ENCODE results near the gene FGF1. TPM values are rescaled to one million over a fixed set of nuclear protein-coding genes. Genes with fewer than 3 reads are reported as not detected.
A peak's percentile ranks its signal among the peaks of the same experiment; 100 is the strongest.
"Not testable (repeated sequence)": the region's sequence is repeated elsewhere in the genome, so short reads cannot be mapped to it uniquely, and the experiment has no call there.

FGF1 gene
- total RNA-seq, 2 experiments from 2014 or later, result not detected

DNA sequence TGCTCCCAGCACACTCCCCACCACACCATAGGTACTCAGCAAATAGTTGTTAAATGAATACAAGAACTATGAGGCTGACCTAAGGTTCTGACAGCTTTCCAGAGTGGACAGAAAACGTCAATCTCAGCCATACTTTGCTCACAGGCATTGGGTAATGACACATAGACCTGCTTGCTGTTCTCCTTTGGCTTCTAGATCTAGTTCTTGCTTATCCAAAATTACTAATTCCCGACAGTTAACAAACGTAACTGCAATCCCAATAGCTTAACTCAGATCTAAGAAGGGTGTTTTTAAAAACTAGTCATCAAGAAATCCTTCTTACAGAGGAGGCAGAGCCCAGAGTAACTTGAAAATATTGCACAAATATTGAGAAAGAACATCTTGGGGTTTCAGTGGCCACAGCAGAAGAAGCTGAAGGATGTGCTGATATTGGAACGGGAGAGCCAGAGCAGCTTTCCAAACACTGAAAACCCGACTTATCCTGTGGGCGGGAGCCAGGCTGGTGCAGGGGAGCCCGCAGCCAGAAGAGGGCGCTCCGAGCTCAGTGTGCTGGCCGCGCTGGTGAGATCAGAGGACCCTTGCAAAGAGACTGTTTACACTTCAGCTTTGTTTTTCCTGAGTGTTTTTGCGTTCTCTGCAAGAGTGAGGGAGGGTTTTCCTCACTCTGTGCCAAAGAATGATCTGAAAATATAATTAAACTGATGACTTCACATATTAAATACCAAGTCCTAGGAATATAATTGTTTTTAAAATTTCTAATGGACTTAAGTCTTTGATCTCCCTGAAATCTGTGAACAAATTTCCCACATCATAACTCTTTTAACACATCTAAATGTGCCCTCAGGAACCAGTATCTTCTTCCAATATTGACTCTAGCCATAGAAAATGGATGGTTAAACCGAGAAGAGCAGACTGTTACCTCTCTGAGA lies 30.3 kb downstream of the FGF1 start:
- Mint-ChIP-seq H3K9me3 (no peaks in the 10 kb centered on the region), H3K4me1 (no peaks in the 10 kb centered on the region), H3K27ac (no peak overlapping the region), H3K27me3 (peaks cover 19% of the 10 kb centered on the region), H3K4me3 (no peak overlapping the region), H3K36me3 (no peaks in the 10 kb centered on the region)
- peak; percentile 79 for DNase-seq
- ATAC-seq (ENCODE audit: low read depth), result peak; percentile 87
- POLR2A ChIA-PET, result no interaction called here

DNA sequence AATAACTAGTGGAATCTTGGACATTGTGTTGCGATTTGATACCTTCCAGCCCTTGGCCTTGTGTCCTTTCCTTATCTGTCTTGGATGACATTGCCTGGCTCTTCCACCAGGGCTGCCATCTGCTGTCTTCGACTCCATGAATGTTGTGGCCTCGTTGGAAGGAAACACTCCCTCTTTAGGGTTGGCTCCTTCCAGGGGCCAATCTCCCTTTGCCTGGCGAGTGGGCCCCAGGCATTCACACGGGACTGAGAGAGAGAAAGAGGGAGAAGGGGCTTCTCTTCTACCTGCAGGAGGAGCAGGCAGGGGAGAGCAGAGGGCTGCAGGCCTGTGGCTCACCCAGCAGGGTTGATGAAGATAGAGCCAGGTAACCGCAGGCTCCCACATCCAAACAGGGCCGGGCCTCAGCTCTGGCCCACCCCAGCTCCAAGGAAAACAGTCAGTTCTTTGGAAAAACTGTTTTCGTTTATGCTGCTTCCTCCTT lies 31.3 kb downstream of the FGF1 start:
- DNase-seq (no peak), ATAC-seq (ENCODE audit: low read depth) (no peak)
- no peaks in the 10 kb centered on the region for H3K36me3 Mint-ChIP-seq
- peaks cover 15% of the 10 kb centered on the region for H3K27me3 Mint-ChIP-seq
- H3K27ac Mint-ChIP-seq, result no peak overlapping the region
- POLR2A ChIA-PET, result no interaction called here
- H3K4me1 Mint-ChIP-seq, result no peaks in the 10 kb centered on the region
- no peak overlapping the region for H3K4me3 Mint-ChIP-seq
- no peaks in the 10 kb centered on the region for H3K9me3 Mint-ChIP-seq

DNA sequence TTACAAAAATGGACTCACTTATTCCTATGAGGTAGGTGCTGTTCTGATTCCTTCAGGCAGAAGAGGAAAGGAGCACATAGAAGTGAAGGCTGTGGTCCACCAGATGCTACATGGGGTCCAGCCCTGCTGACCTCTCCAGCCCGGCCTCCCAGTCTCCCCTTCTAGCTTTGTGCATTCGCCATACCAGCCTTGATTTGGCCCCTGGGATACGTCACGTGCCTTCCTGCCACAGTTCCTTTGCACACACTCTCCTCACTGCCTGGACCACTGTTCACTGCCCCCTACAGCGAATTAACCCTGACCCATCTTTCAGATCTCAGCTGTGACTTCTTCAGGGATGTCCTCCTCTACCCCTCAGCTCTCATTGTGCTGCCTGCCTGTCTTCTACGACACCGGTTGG lies 32.6 kb downstream of the FGF1 start:
- Mint-ChIP-seq H3K36me3 (no peaks in the 10 kb centered on the region), H3K4me3 (no peak overlapping the region), H3K4me1 (no peaks in the 10 kb centered on the region), H3K27me3 (peaks cover 15% of the 10 kb centered on the region), H3K27ac (no peak overlapping the region), H3K9me3 (no peaks in the 10 kb centered on the region)
- DNase-seq (no peak), ATAC-seq (ENCODE audit: low read depth) (no peak)
- POLR2A ChIA-PET, result no interaction called here

DNA sequence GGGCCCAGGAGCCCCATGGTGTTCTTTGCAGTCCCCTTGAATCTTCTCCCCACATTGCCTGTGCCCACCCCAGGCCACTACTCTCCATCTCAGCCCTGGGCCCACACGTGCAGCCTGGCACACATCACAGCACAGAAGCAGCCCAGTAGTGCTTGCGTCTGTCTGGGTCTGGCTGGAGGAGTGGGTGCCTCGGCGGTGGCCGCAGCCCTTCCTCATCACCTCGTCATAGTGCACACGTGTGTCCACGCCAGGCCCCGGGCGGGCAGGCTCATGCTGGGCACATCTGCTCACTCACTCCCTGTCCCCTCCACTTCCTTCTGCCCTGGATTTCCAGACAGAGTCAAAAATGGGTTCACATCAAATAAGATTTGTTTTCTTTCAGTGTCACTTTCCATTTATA lies 33.3 kb downstream of the FGF1 start:
- no peaks in the 10 kb centered on the region for H3K4me1 Mint-ChIP-seq
- peaks cover 15% of the 10 kb centered on the region for H3K27me3 Mint-ChIP-seq
- no peaks in the 10 kb centered on the region for H3K9me3 Mint-ChIP-seq
- POLR2A ChIA-PET, result no interaction called here
- ATAC-seq (ENCODE audit: low read depth), result no peak
- DNase-seq, result no peak
- no peak overlapping the region for H3K4me3 Mint-ChIP-seq
- H3K27ac Mint-ChIP-seq, result no peak overlapping the region
- H3K36me3 Mint-ChIP-seq, result no peaks in the 10 kb centered on the region

DNA sequence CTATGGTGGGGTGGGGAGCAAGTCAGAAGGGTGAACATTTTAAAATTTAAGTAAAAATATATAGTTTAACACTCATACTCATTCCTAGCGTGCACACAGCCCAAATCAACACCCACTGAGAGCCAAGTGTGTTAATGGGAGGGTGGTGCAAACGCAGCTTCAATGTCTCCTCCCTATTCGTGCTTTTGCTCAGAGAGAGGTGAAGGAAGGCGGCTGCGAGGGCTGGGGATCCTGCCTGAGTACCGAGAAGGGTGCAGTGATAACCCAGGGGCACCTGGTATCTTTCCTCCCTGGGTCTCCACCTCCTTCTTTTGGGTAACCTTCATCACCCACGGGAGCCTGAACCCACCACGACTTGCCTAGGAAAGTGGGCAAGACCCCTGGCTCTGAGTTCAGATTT lies 35.0 kb downstream of the FGF1 start:
- ATAC-seq (ENCODE audit: low read depth), result no peak
- Mint-ChIP-seq H3K36me3 (no peaks in the 10 kb centered on the region), H3K27ac (no peak overlapping the region), H3K27me3 (peaks cover 10% of the 10 kb centered on the region), H3K4me1 (no peaks in the 10 kb centered on the region), H3K9me3 (no peaks in the 10 kb centered on the region), H3K4me3 (no peak overlapping the region)
- no peak for DNase-seq
- POLR2A ChIA-PET, result no interaction called here

DNA sequence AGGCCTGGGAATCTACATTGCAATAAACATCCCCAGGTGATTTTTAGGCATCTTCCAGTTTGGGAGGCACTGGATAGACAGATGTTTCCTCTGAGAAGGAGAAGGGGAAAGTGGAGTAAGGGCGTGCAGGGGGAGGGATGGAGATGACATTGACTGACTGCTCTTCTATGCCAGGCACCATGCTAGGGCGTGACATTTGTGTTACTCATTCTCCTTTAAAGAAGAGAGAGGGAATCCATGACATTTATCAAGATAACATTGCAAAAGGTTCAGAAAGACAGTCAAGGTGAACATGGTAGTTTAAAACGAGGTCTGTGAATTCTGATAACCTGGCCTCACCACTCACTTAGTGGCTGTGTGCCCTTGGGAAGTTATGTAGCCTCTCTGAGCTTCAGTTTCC lies 35.8 kb downstream of the FGF1 start:
- no peak for DNase-seq
- Mint-ChIP-seq H3K4me1 (no peaks in the 10 kb centered on the region), H3K27me3 (peaks cover 4% of the 10 kb centered on the region), H3K4me3 (no peak overlapping the region), H3K36me3 (no peaks in the 10 kb centered on the region), H3K9me3 (no peaks in the 10 kb centered on the region), H3K27ac (no peak overlapping the region)
- ATAC-seq (ENCODE audit: low read depth), result no peak
- POLR2A ChIA-PET, result no interaction called here

DNA sequence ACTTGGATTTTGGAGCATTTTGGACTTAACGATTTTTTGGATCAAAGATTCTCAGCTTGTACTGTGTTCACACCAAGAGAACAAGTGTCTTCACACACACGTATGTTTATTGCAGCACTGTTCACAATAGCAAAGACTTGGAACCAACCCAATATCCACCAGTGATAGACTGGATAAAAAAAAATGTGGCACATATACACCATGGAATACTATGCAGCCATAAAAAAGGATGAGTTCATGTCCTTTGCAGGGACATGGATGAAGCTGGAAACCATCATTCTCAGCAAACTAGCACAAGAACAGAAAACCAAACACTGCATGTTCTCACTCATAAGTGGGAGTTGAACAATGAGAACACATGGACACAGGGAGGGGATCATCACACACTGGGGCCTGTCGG lies 37.8 kb downstream of the FGF1 start:
- H3K4me3 Mint-ChIP-seq; POLR2A ChIA-PET; H3K36me3 Mint-ChIP-seq; ATAC-seq (ENCODE audit: low read depth); DNase-seq; H3K27ac Mint-ChIP-seq; H3K4me1 Mint-ChIP-seq; H3K27me3 Mint-ChIP-seq; H3K9me3 Mint-ChIP-seq: not testable (repeated sequence)

DNA sequence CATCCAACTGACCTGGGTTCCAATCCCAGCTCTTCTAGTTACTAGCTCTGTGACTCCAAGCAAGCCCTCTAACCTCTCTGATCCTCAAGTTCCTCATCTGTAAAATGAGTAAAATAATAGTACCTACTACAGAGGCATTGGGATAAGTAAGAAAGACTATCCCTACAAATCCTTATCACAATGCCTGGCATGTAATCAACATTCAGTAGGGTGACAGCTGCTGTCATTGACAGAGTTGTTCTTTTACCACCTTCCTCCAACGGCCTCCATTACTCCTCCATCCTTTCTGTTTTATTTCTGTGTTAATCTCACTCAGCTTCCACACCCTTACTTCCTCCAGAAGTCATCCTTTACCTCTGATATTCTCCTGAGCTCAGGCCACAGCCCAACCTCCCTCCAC lies 40.4 kb downstream of the FGF1 start:
- POLR2A ChIA-PET, result interaction anchor here (0.5 kb wide), 1 partner anchor 14 kb away, joined by 4 read pairs; no protein-coding TSS in a partner anchor
- ATAC-seq (ENCODE audit: low read depth) (no peak), DNase-seq (no peak)
- Mint-ChIP-seq H3K27ac (no peak overlapping the region), H3K9me3 (no peaks in the 10 kb centered on the region), H3K4me1 (peaks cover 7% of the 10 kb centered on the region), H3K27me3 (peaks cover 16% of the 10 kb centered on the region), H3K4me3 (no peak overlapping the region), H3K36me3 (no peaks in the 10 kb centered on the region)

DNA sequence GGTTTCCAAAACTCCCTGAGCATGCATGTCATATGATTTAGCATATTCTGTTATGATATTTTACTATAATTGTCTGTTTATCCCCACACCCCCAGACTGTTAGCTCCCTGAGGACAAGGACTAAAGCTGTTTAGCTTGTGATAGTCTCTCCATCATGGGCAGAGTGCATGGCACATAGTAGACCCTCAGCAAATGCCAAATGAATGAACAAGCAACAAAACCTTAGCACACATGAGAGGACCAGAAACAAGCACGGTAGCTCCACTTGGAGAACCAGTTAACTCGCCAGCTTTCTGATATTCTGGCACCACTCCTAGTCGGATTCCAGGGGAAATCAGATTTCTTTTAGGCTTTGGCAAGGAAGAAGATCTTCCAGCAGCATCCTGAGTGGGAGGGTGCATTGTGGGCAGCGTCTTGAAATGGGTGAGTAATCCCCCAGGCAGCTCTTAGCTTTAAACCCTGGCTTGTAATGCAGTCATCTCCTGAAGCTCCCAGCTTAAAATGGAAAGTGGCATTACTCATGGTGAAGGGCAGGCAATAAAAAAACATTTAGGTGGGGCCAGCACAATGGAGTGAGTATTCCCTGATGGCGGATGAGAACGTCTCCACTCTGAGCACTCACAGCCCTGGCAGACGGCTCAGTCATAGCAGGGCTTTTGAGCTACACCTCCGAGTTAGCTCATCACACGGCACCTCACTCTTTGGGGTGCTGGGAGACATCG lies 41.1 kb downstream of the FGF1 start:
- H3K9me3 Mint-ChIP-seq, result no peaks in the 10 kb centered on the region
- POLR2A ChIA-PET, result interaction anchor here (0.5 kb wide), 1 partner anchor 13 kb away, joined by 4 read pairs; no protein-coding TSS in a partner anchor
- ATAC-seq (ENCODE audit: low read depth), result no peak
- no peak overlapping the region for H3K27ac Mint-ChIP-seq
- no peak overlapping the region for H3K4me3 Mint-ChIP-seq
- peaks cover 8% of the 10 kb centered on the region for H3K4me1 Mint-ChIP-seq
- H3K27me3 Mint-ChIP-seq, result peaks cover 16% of the 10 kb centered on the region
- no peak for DNase-seq
- no peaks in the 10 kb centered on the region for H3K36me3 Mint-ChIP-seq

DNA sequence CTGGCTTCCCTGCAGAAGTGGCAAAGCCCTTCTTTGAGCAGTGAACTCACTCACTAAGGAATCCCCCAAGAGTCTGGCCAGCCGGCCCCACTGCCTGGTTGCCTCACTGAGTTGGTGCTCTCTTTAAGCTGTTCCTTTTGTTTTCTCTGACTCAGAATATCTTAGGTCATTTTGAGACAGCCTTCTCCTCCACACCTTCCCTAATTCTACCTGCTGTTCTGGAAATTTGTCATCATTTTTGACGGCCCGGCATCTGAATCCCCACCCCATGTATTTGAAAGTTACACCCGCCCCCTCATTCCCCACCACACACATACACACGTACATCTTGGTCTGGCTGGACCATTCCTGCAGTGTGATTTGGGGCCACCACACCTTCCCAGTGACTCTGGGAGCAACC lies 41.8 kb downstream of the FGF1 start:
- Mint-ChIP-seq H3K27ac (no peak overlapping the region), H3K36me3 (no peaks in the 10 kb centered on the region), H3K27me3 (peaks cover 16% of the 10 kb centered on the region), H3K9me3 (no peaks in the 10 kb centered on the region), H3K4me1 (peaks cover 8% of the 10 kb centered on the region), H3K4me3 (no peak overlapping the region)
- DNase-seq, result no peak
- POLR2A ChIA-PET, result no interaction called here
- ATAC-seq (ENCODE audit: low read depth), result no peak

DNA sequence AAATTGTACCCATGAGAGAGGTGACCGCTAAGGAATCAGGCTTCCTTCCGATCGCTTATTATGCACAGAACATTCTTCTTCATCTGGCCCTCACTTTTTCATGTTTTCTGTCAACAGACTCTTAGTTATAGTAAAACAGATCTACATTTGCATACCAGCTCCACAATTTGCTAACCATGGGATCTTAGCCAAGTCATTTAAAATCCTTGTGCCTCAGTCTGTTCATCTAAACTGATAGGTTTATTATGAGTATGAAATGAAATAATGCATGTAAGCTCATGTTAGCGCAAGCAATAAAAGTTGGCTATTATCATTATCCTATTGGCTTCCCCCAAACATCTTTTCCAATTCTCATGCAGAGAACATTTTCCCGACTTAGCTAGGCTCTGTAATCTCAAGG lies 42.3 kb downstream of the FGF1 start:
- Mint-ChIP-seq H3K4me1 (peaks cover 8% of the 10 kb centered on the region), H3K36me3 (no peaks in the 10 kb centered on the region), H3K4me3 (no peak overlapping the region), H3K27me3 (peaks cover 16% of the 10 kb centered on the region), H3K27ac (no peak overlapping the region), H3K9me3 (no peaks in the 10 kb centered on the region)
- DNase-seq, result no peak
- POLR2A ChIA-PET, result no interaction called here
- no peak for ATAC-seq (ENCODE audit: low read depth)

DNA sequence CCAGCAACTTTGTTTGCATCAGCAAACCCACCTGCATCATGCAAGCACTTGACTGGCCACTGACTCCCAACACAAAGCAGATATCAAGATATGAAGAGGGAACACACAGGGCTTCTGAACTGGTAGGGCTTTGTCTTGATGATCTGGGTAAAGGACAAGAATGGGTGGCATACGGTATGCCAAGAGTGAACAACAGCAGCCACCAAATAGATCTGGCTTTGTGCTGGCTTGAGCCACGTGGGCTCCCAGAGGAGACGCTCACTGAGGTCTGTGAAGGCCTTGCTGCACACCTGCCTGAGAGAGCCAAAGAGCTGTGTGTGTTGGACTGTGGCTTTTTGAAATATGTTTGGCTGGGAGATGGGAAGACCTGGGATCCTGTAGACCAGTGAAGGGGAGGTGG lies 43.5 kb downstream of the FGF1 start:
- no peaks in the 10 kb centered on the region for H3K36me3 Mint-ChIP-seq
- ATAC-seq (ENCODE audit: low read depth) (no peak), DNase-seq (no peak)
- H3K4me1 Mint-ChIP-seq, result peaks cover 8% of the 10 kb centered on the region
- no peak overlapping the region for H3K4me3 Mint-ChIP-seq
- POLR2A ChIA-PET, result no interaction called here
- no peak overlapping the region for H3K27ac Mint-ChIP-seq
- H3K9me3 Mint-ChIP-seq, result no peaks in the 10 kb centered on the region
- peaks cover 20% of the 10 kb centered on the region for H3K27me3 Mint-ChIP-seq

DNA sequence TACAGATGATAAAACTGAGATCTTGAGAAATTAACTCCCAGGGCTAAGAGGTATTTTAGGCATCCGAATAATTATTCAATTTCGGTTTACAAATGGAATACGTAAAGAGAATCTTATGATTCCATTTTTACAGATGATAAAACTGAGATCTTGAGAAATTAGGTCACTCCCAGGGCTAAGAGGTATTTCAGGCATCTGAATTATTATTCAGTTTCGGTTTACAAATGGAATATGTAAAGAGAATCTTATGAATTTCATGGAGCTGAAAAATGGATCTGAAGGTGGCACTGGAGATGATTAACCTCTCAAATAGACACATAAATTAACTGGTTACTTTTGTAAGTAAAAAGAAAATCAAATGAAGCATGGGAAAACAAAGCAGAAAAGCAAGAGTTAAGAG lies 44.2 kb downstream of the FGF1 start:
- no peak overlapping the region for H3K27ac Mint-ChIP-seq
- H3K9me3 Mint-ChIP-seq, result no peaks in the 10 kb centered on the region
- DNase-seq, result no peak
- H3K36me3 Mint-ChIP-seq, result no peaks in the 10 kb centered on the region
- no peak overlapping the region for H3K4me3 Mint-ChIP-seq
- H3K4me1 Mint-ChIP-seq, result peaks cover 8% of the 10 kb centered on the region
- ATAC-seq (ENCODE audit: low read depth), result no peak
- POLR2A ChIA-PET, result no interaction called here
- H3K27me3 Mint-ChIP-seq, result peaks cover 20% of the 10 kb centered on the region
